ENCODE data around the gene SLC25A23. TPM values are rescaled to one million over a fixed set of nuclear protein-coding genes. Genes with fewer than 3 reads are reported as not detected.

The SLC25A23 gene
- total and polyA plus RNA-seq, 2 of the 8 experiments (the other 6 are each of a cell fraction or from before 2014, with no cell fraction given): 18.0 to 48.1 TPM

GRCh38 chr19:6433663-6434062, 25.9 kb downstream of the SLC25A23 start, which contains the start of gene SLC25A41:
TSS of gene SLC25A41 (minus strand) at chr19:6433763. CDS start at chr19:6433693, 70 bp downstream.
- no peak within 1 kb of the TSS for H4K91ac ChIP-seq (replicated peaks; ENCODE audit: insufficient read length, low read length)
- CTCF ChIA-PET (ENCODE audit: partially characterized antibody): interaction anchor here (0.5 to 1.6 kb wide), 2 partner anchors 8 to 147 kb away, joined by 3 to 7 read pairs; no protein-coding TSS in a partner anchor
- no peak within 1 kb of the TSS for H3K9ac ChIP-seq (replicated peaks in 1 of 4; ENCODE audit: extremely low read depth in 1 of 4, low read depth in 3 of 4, low read length in 3 of 4)
- TF ChIP-seq CBX5 (IDR thresholded peaks at IDR 0.05; ENCODE audit: low read depth, low read length) (no peak), EP300 (IDR thresholded peaks at IDR 0.05; ENCODE audit: borderline replicate concordance in 1 of 2, low read depth in 2 of 2, low read length in 2 of 2) (no peak), KDM1A (IDR thresholded peaks at IDR 0.05; ENCODE audit: borderline replicate concordance, low read length) (no peak), CHD2 (IDR thresholded peaks at IDR 0.05; ENCODE audit: low read length) (no peak), TBP (IDR thresholded peaks at IDR 0.05; ENCODE audit: low read depth, low read length) (no peak), MAX (IDR thresholded peaks at IDR 0.05) (no peak), POLR2A (IDR thresholded peaks at IDR 0.05; ENCODE audit: control extremely low read depth in 1 of 2, low read depth in 2 of 2, low read length in 2 of 2) (no peak), CTCF (IDR thresholded peaks at IDR 0.05; ENCODE audit: control extremely low read depth in 1 of 3, insufficient read depth in 1 of 3, low read depth in 1 of 3, low read length in 3 of 3) (no peak), ATF2 (IDR thresholded peaks at IDR 0.05; ENCODE audit: low read length) (no peak), CTBP2 (IDR thresholded peaks at IDR 0.05; ENCODE audit: borderline replicate concordance, insufficient read depth, insufficient read length, low read length) (no peak)

More at GRCh38 chr19:6433663-6434062, 25.9 kb downstream of the SLC25A23 start, which contains the start of gene SLC25A41:
- no peak within 1 kb of the TSS; the same call in 1 of the 2 replicates for H2BK15ac ChIP-seq (ENCODE audit: low read length)
- 89% methylated on average over 8 of the region's 10 CpGs; no CpG with 5 or more reads in 1 of the 2 experiments for WGBS, 2 experiments (ENCODE audit: extremely low coverage in 1 of 2, insufficient coverage in 1 of 2, insufficient read length in 1 of 2, insufficient replicate concordance in 2 of 2, low coverage in 1 of 2, low lambda C conversion rate in 2 of 2, missing lambda C conversion rate in 1 of 2)
- no peak within 1 kb of the TSS for H3K4me3 ChIP-seq (ENCODE audit: extremely low read depth in 1 of 4, insufficient read depth in 2 of 4, low read depth in 3 of 4, low read length in 4 of 4)
- H3K27ac ChIP-seq (ENCODE audit: low read depth, low read length): no peak within 1 kb of the TSS
- no peak within 1 kb of the TSS for H2BK120ac ChIP-seq (replicated peaks; ENCODE audit: low read depth, low read length)
- no peak within 1 kb of the TSS for H2AFZ ChIP-seq (ENCODE audit: low read length)
- no peak within 1 kb of the TSS for H3K18ac ChIP-seq (ENCODE audit: extremely low read depth, low read length)
- no peak within 1 kb of the TSS for H2BK5ac ChIP-seq (ENCODE audit: low read depth, low read length)
- no peak within 1 kb of the TSS for H4K8ac ChIP-seq (ENCODE audit: extremely low read depth, insufficient read depth, low read length)
- H3K14ac ChIP-seq (ENCODE audit: insufficient read length): no peak within 1 kb of the TSS
- no peak within 1 kb of the TSS for H2BK12ac ChIP-seq (ENCODE audit: low read depth, low read length)
- H3K4me1 ChIP-seq (replicated peaks in 1 of 4; ENCODE audit: control insufficient read depth in 3 of 4, insufficient read depth in 4 of 4, low read length in 3 of 4): no peaks in the 10 kb centered on the region
- H3K36me3 ChIP-seq (ENCODE audit: control insufficient read depth in 2 of 4, insufficient read depth in 4 of 4, low read length in 3 of 4): no peaks in the 10 kb centered on the region
- H3K56ac ChIP-seq (replicated peaks; ENCODE audit: insufficient read length, low read depth, low read length): no peak within 1 kb of the TSS
- POLR2A ChIA-PET (ENCODE audit: partially characterized antibody): no interaction called here
- H2AK5ac ChIP-seq (ENCODE audit: low read depth, low read length): no peak within 1 kb of the TSS
- DNase-seq (ENCODE audit: low read depth in 1 of 2, low spot score in 2 of 2) (no peak), FAIRE-seq (no peak)
- H3K4ac ChIP-seq (replicated peaks; ENCODE audit: insufficient read length, low read depth, low read length): no peak within 1 kb of the TSS
- no peaks in the 10 kb centered on the region for H3K23me2 ChIP-seq (ENCODE audit: low read depth, low read length)
- no peak within 1 kb of the TSS for H3K4me2 ChIP-seq (ENCODE audit: insufficient read depth in 1 of 2, low read depth in 2 of 2, low read length in 2 of 2)
- no peaks in the 10 kb centered on the region for H3K79me2 ChIP-seq (ENCODE audit: control insufficient read depth in 1 of 2, insufficient read depth in 2 of 2, low read length in 2 of 2)
- H3K9me3 ChIP-seq (ENCODE audit: insufficient read depth in 2 of 2, low read depth in 1 of 2, low read length in 1 of 2): no peaks in the 10 kb centered on the region
- H3K79me1 ChIP-seq (ENCODE audit: low read depth, low read length): no peaks in the 10 kb centered on the region
- no peak within 1 kb of the TSS for H2BK20ac ChIP-seq (ENCODE audit: low read length)
- no peak within 1 kb of the TSS for H4K5ac ChIP-seq (ENCODE audit: insufficient read length, low read depth, low read length)
- H4K20me1 ChIP-seq (replicated peaks in 1 of 2; ENCODE audit: control insufficient read depth in 1 of 2, insufficient read depth in 2 of 2, low read length in 2 of 2): no peaks in the 10 kb centered on the region
- no peak within 1 kb of the TSS for H3K23ac ChIP-seq (ENCODE audit: insufficient read length)
- H3K27me3 ChIP-seq (replicated peaks in 1 of 4; ENCODE audit: control insufficient read depth in 3 of 4, extremely low read depth in 1 of 4, insufficient read depth in 3 of 4, low read length in 3 of 4): peaks cover 0 to 6% (median 0%) of the 10 kb centered on the region in 4 experiments; a peak in 1 of 7 replicates
